Measurements from ENCODE around the gene FOXO4.

Gene FOXO4

GRCh38 chrX:71147496-71148277 is 52.0 kb downstream of the FOXO4 start:
- Histone ChIP-seq H3K4me1 (ENCODE audit: insufficient read depth, poor library complexity, severe bottlenecking) (no peaks in the 10 kb centered on the region), H3K27me3 (ENCODE audit: insufficient read depth, poor library complexity, severe bottlenecking) (no peaks in the 10 kb centered on the region), H3K4me3 (ENCODE audit: severe bottlenecking) (no peak overlapping the region), H3K36me3 (ENCODE audit: low read depth) (no peaks in the 10 kb centered on the region), H3K9me3 (ENCODE audit: severe bottlenecking) (no peaks in the 10 kb centered on the region), H3K27ac (ENCODE audit: poor library complexity, severe bottlenecking) (no peak overlapping the region)
- ATAC-seq (ENCODE audit: low read depth): no peak
- no peak for DNase-seq (ENCODE audit: low spot score)
- no peak for TF ChIP-seq CTCF (IDR thresholded peaks at IDR 0.05; ENCODE audit: poor library complexity, severe bottlenecking)

GRCh38 chrX:71148278-71148663 is 52.6 kb downstream of the FOXO4 start:
- no peaks in the 10 kb centered on the region for H3K4me1 ChIP-seq (ENCODE audit: insufficient read depth, poor library complexity, severe bottlenecking)
- H3K27me3 ChIP-seq (ENCODE audit: insufficient read depth, poor library complexity, severe bottlenecking): no peaks in the 10 kb centered on the region
- DNase-seq (ENCODE audit: low spot score): no peak
- no peak overlapping the region for H3K4me3 ChIP-seq (ENCODE audit: severe bottlenecking)
- no peak for ATAC-seq (ENCODE audit: low read depth)
- H3K36me3 ChIP-seq (ENCODE audit: low read depth): no peaks in the 10 kb centered on the region
- no peak for TF ChIP-seq CTCF (IDR thresholded peaks at IDR 0.05; ENCODE audit: poor library complexity, severe bottlenecking)
- no peak overlapping the region for H3K27ac ChIP-seq (ENCODE audit: poor library complexity, severe bottlenecking)
- H3K9me3 ChIP-seq (ENCODE audit: severe bottlenecking): no peaks in the 10 kb centered on the region

- no peaks in the 10 kb centered on the region for H3K9me3 ChIP-seq (ENCODE audit: severe bottlenecking)
- no peak for ATAC-seq (ENCODE audit: low read depth)
Observed at GRCh38 chrX:71151366-71151765, 55.7 kb downstream of the FOXO4 start.

More at GRCh38 chrX:71151366-71151765, 55.7 kb downstream of the FOXO4 start:
- H3K4me1 ChIP-seq (ENCODE audit: insufficient read depth, poor library complexity, severe bottlenecking): no peaks in the 10 kb centered on the region
- H3K27ac ChIP-seq (ENCODE audit: poor library complexity, severe bottlenecking): no peak overlapping the region
- no peak for DNase-seq (ENCODE audit: low spot score)
- no peak for TF ChIP-seq CTCF (IDR thresholded peaks at IDR 0.05; ENCODE audit: poor library complexity, severe bottlenecking)
- H3K4me3 ChIP-seq (ENCODE audit: severe bottlenecking): no peak overlapping the region
- no peaks in the 10 kb centered on the region for H3K27me3 ChIP-seq (ENCODE audit: insufficient read depth, poor library complexity, severe bottlenecking)
- no peaks in the 10 kb centered on the region for H3K36me3 ChIP-seq (ENCODE audit: low read depth)
